Measurements from ENCODE around the gene OR52A5.
A peak's percentile ranks its signal among the peaks of the same experiment; 100 is the strongest.

The OR52A5 gene

GRCh38 chr11:5129457-5129877, 8.7 kb downstream of the OR52A5 start:
- no peak overlapping the region for H3K4me3 ChIP-seq (ENCODE audit: low read depth, low read length)
- DNase-seq (ENCODE audit: low read depth): no peak
- TF ChIP-seq, protein P1, sequence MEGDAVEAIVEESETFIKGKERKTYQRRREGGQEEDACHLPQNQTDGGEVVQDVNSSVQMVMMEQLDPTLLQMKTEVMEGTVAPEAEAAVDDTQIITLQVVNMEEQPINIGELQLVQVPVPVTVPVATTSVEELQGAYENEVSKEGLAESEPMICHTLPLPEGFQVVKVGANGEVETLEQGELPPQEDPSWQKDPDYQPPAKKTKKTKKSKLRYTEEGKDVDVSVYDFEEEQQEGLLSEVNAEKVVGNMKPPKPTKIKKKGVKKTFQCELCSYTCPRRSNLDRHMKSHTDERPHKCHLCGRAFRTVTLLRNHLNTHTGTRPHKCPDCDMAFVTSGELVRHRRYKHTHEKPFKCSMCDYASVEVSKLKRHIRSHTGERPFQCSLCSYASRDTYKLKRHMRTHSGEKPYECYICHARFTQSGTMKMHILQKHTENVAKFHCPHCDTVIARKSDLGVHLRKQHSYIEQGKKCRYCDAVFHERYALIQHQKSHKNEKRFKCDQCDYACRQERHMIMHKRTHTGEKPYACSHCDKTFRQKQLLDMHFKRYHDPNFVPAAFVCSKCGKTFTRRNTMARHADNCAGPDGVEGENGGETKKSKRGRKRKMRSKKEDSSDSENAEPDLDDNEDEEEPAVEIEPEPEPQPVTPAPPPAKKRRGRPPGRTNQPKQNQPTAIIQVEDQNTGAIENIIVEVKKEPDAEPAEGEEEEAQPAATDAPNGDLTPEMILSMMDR (IDR thresholded peaks at IDR 0.05; ENCODE audit: insufficient read depth, low read depth, low read length, missing control alignments): no peak

DNA sequence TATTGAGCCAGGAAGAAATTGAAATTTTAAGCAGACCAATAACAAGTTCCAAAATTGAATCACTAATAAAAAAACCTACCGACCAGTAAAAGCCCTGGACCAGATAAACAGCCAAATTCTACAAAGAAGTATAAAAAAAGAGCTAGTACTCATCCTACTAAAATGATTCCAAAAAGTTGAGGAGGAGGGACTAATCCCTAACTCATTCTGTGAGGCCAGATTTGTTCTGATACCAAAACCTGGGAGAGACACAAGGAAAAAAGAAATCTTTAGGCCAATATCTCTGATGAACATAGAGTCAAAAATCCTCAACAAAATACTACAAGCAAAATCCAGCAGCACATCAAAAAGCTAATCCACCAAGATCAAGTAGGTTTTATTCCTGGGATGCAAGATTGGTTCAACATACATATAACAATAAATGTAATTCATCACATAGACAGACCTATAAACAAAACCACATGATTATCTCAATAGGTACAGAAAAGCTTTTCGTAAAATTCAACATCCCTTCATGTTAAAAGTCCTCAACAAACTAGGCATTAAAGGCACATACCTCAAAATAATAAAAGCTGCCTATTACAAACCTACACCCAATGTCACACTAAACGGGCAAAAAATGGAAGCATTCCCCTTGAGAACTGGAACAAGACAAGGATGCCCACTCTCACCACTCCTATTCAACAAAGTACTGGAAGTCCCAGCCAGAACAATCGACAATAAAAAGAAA, 13.1 kb downstream of the OR52A5 start:
- H3K4me3 ChIP-seq (ENCODE audit: low read depth, low read length): no peak overlapping the region
- TF ChIP-seq, protein P1 (IDR thresholded peaks at IDR 0.05; ENCODE audit: insufficient read depth, low read depth, low read length, missing control alignments): no peak
- no peak for DNase-seq (ENCODE audit: low read depth)

- H3K4me3 ChIP-seq (ENCODE audit: low read depth, low read length): no peak overlapping the region
- TF ChIP-seq, protein P1 (IDR thresholded peaks at IDR 0.05; ENCODE audit: insufficient read depth, low read depth, low read length, missing control alignments): peak; percentile 66
- peak; percentile 72 for DNase-seq (ENCODE audit: low read depth)
These were observed 14.2 kb downstream of the OR52A5 start for GRCh38 chr11:5123802-5124521.

DNA sequence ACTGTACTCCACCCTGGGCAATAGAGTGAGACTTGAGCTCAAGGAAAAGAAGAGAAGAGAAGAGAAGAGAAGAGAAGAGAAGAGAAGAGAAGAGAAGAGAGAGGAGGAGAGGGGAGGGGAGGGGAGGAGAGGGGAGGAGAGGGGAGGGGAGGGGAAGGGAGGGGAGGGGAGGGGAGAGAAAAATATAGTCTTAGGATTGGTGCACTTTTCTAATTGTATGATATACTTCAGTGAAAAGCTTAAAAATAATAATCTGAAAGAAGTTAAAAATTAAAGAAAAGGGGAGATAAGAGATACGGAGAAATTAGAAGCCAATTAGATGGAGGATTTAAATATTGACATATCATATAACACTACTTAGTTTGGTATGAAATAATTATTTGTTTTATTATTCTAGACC, 19.3 kb downstream of the OR52A5 start:
- TF ChIP-seq, protein P1 (IDR thresholded peaks at IDR 0.05; ENCODE audit: insufficient read depth, low read depth, low read length, missing control alignments): no peak
- H3K4me3 ChIP-seq (ENCODE audit: low read depth, low read length): no peak overlapping the region
- DNase-seq (ENCODE audit: low read depth): no peak

DNA sequence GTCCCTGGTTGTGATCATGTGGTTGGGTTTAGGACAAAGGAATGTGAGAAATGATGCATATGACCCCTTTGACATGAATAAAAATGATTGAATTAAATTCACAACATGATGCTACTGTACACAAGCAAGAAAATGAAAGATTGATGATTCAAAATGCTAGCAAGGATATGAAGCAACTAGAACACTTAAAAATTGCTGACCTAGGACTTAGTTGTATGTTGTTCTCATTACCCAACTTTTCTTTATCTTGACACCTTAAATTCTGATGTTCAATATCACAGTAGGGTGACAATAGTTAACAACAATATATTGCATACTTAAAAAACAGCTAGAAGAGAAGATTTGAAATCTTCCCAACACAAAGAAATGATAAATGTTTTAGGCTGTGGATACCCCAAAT, 20.6 kb downstream of the OR52A5 start:
- H3K4me3 ChIP-seq (ENCODE audit: low read depth, low read length): no peak overlapping the region
- TF ChIP-seq, protein P1 (IDR thresholded peaks at IDR 0.05; ENCODE audit: insufficient read depth, low read depth, low read length, missing control alignments): no peak
- DNase-seq (ENCODE audit: low read depth): no peak

DNA sequence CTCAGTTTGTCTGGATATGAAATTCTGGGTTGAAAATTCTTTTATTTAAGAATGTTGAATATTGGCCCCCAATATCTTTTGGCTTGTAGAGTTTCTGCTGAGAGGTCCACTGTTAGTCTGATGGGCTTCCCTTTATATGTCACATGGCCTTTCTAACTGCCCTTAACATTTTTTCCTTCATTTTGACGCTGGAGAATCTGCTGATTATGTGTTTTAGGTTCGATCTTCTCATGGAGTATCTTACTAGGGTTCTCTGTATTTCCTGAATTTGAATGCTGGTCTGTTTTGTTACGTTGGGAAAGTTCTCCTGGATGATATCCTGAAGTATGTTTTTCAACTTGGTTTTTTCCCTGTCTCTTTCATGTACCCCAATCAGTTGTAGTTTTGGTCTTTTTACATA, 22.8 kb downstream of the OR52A5 start:
- H3K4me3 ChIP-seq (ENCODE audit: low read depth, low read length): no peak overlapping the region
- DNase-seq (ENCODE audit: low read depth): no peak
- TF ChIP-seq, protein P1 (IDR thresholded peaks at IDR 0.05; ENCODE audit: insufficient read depth, low read depth, low read length, missing control alignments): no peak

Data from GM12865 (cell line).